SW480 (cell line): Measurements from ENCODE around the gene ZNF559.

ENCODE experiments used
- DNase-seq: peaks from one replicate; pipeline ENCODE4 v3.0.0-alpha.2; 2016; ENCODE audit warnings: low spot score

The ZNF559 gene

GRCh38 chr19:9354651-9355050 lies 30.7 kb downstream of the ZNF559 start:
- no peak for DNase-seq

- no peak for DNase-seq
Measured at GRCh38 chr19:9362905-9363304, 38.9 kb downstream of the ZNF559 start, which contains the start of gene ZNF177. Gene ZNF177, plus strand, starts transcription at chr19:9363013. Its CDS starts 15,299 bp downstream, at chr19:9378312.

- peak; percentile 11 for DNase-seq
Measured at GRCh38 chr19:9370738-9371619, 47.0 kb downstream of the ZNF559 start.

- DNase-seq = no peak
Measured at GRCh38 chr19:9381361-9381785, 57.4 kb downstream of the ZNF559 start.
